Loucy (cell line): ENCODE data around the gene ZNF467.
A peak's percentile ranks its signal among the peaks of the same experiment; 100 is the strongest.

Experiments
- H2AFZ ChIP-seq: fragments of 200-600 bp; sonication (generic); 2 replicates; pipeline ENCODE4 v1.6.0; 2016; ENCODE audit warnings: antibody characterized with exemption, mild to moderate bottlenecking, low read length, moderate library complexity
- H3F3A ChIP-seq: fragments of 200-600 bp; 2 replicates; pipeline ENCODE4 v1.6.0; 2016; ENCODE audit warnings: antibody characterized with exemption, low read depth, mild to moderate bottlenecking
- H3K27me3 ChIP-seq: fragments of 200-600 bp; sonication (generic); 2 replicates; pipeline ENCODE4 v1.6.1; 2014; ENCODE audit warnings: low read length, mild to moderate bottlenecking; ENCODE audit not compliant: insufficient read depth, poor library complexity, severe bottlenecking
- H3K36me3 ChIP-seq: fragments of 200-600 bp; sonication (generic); 2 replicates; pipeline ENCODE4 v1.6.1; 2016; ENCODE audit warnings: low read length; ENCODE audit not compliant: insufficient read depth
- H3K4me1 ChIP-seq: fragments of 200-600 bp; sonication (generic); 2 replicates; pipeline ENCODE4 v1.5.1; 2014; ENCODE audit warnings: low read length, mild to moderate bottlenecking; ENCODE audit not compliant: insufficient read depth, poor library complexity, severe bottlenecking
- H3K4me2 ChIP-seq: fragments of 200-600 bp; sonication (generic); 2 replicates; pipeline ENCODE4 v1.6.0; 2014; ENCODE audit warnings: antibody characterized with exemption, low read length, low read depth, mild to moderate bottlenecking; ENCODE audit not compliant: poor library complexity, severe bottlenecking
- H3K4me3 ChIP-seq: fragments of 200-600 bp; sonication (generic); 2 replicates; pipeline ENCODE4 v1.5.1; 2014; ENCODE audit warnings: low read length, mild to moderate bottlenecking, mixed read lengths; ENCODE audit not compliant: poor library complexity, severe bottlenecking
- H3K79me2 ChIP-seq: fragments of 200-600 bp; sonication (generic); 2 replicates; pipeline ENCODE4 v1.6.1; 2014; ENCODE audit warnings: low read length; ENCODE audit not compliant: insufficient read depth
- H3K9ac ChIP-seq: fragments of 200-600 bp; sonication (generic); 2 replicates; pipeline ENCODE4 v1.6.0; 2014; ENCODE audit warnings: mild to moderate bottlenecking, low read depth, low read length, moderate library complexity; ENCODE audit not compliant: poor library complexity, severe bottlenecking
- H3K9me2 ChIP-seq: fragments of 200-600 bp; sonication (generic); replicated peaks from 2 replicates; pipeline ENCODE4 v1.6.1; 2016; ENCODE audit warnings: low read depth, low read length, mixed read lengths
- H3K9me3 ChIP-seq: fragments of 200-600 bp; sonication (generic); 2 replicates; pipeline ENCODE4 v1.6.1; 2014; ENCODE audit warnings: mild to moderate bottlenecking, antibody characterized with exemption, low read length, low read depth; ENCODE audit not compliant: insufficient read depth
- H4K20me1 ChIP-seq: fragments of 200-600 bp; sonication (generic); 2 replicates; pipeline ENCODE4 v1.6.0; 2014; ENCODE audit warnings: antibody characterized with exemption, low read length, mild to moderate bottlenecking; ENCODE audit not compliant: insufficient read depth, poor library complexity, severe bottlenecking
- CTCF ChIP-seq: fragments of 200-600 bp; sonication (generic); conservative IDR thresholded peaks from 2 replicates; pipeline ENCODE4 v1.5.1; 2014; ENCODE audit warnings: mild to moderate bottlenecking, antibody characterized with exemption, low read length
- EZH2phosphoT487 ChIP-seq: fragments of 200-600 bp; IDR thresholded peaks from 2 replicates; pipeline ENCODE4 v1.6.1; 2018; ENCODE audit warnings: antibody characterized with exemption, mild to moderate bottlenecking, moderate library complexity, borderline replicate concordance

Gene ZNF467

GRCh38 chr7:149775176-149775556, 1.8 kb upstream of the ZNF467 start:
- H3F3A ChIP-seq: no peaks in the 10 kb centered on the region

DNA sequence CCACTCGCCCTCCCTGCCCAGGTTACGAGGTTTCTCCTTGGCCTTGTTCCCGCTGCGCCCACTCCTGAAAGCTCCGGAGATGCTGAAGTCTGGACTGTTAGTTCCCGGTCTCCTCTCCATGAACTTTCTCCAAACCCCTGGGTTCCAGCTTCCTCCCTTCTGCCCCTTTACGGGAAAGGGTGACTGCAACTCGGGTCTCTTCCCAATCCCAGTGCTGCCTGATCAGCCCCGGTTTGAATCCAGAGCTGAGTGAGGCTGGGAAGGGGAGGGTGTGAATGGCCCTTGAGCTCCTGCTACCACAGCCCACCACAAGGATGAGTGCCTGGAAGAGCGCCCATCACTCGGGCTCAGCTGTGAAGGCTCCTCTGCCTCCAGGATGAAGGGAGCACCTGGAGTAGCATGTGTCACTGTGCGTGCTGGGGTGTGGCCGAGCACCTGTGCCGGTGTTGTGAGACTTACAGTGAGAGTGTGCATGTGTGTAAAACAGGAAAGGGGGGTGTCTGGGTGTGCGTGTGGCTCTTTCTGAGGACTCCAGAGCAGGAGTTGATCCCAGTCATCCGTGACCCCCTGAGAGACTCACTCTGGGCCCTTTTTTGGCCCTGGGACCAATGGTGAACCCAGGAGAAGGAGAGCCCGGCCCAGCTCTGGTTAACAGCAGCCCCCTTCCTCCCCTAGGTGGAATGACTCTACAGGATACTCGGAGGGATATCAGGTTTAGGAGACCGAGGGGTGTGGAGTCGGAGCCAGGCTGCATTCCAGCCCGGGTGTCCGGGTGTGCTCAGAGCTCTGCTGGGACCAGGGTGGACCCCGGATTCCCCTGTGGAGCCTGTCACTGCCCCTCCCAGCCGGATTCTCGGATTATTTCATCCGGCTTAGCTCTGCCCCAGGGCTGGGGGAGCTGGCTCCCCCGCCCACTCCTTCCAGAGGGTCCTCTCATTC, 1.1 kb upstream of the ZNF467 start:
- Histone ChIP-seq H4K20me1 (no peaks in the 10 kb centered on the region), H3K9me2 (no peaks in the 10 kb centered on the region), H3K4me2 (peak overlapping the region; percentile 79), H3K4me3 (peak overlapping the region; percentile 76), H3K79me2 (no peaks in the 10 kb centered on the region), H3K9ac (no peak overlapping the region), H3K36me3 (no peaks in the 10 kb centered on the region), H3K27me3 (no peaks in the 10 kb centered on the region), H3F3A (no peaks in the 10 kb centered on the region), H3K4me1 (peaks cover 12% of the 10 kb centered on the region), H2AFZ (no peak overlapping the region), H3K9me3 (no peaks in the 10 kb centered on the region)
- no peak for TF ChIP-seq CTCF

More at GRCh38 chr7:149775176-149775556, 1.8 kb upstream of the ZNF467 start:
- Histone ChIP-seq H3K4me2 (no peak overlapping the region), H3K4me1 (peaks cover 12% of the 10 kb centered on the region), H2AFZ (no peak overlapping the region), H3K79me2 (no peaks in the 10 kb centered on the region), H3K27me3 (no peaks in the 10 kb centered on the region), H3K9me3 (no peaks in the 10 kb centered on the region), H3K36me3 (no peaks in the 10 kb centered on the region), H3K9me2 (no peaks in the 10 kb centered on the region), H3K4me3 (no peak overlapping the region), H4K20me1 (no peaks in the 10 kb centered on the region), H3K9ac (no peak overlapping the region)
- TF ChIP-seq EZH2phosphoT487 (no peak), CTCF (no peak)

- Histone ChIP-seq H3K9me3 (no peaks in the 10 kb centered on the region), H3K4me1 (peaks cover 12% of the 10 kb centered on the region), H3K9ac (peak overlapping the region; percentile 64), H4K20me1 (no peaks in the 10 kb centered on the region), H3K27me3 (no peaks in the 10 kb centered on the region), H3K79me2 (no peaks in the 10 kb centered on the region), H3K4me3 (peak overlapping the region; percentile 76), H3K9me2 (no peaks in the 10 kb centered on the region), H3K36me3 (no peaks in the 10 kb centered on the region), H2AFZ (no peak overlapping the region), H3K4me2 (peak overlapping the region; percentile 79), H3F3A (no peaks in the 10 kb centered on the region)
- TF ChIP-seq EZH2phosphoT487 (no peak), CTCF (no peak)
Observed at GRCh38 chr7:149772956-149773434, 393 bp downstream of the ZNF467 start.
